ENCODE measurements around the gene ETNK2.

Gene ETNK2

GRCh38 chr1:204151552-204152309 lies at the start of gene ETNK2:
TSS of gene ETNK2 (minus strand) at chr1:204152044. CDS start at chr1:204151852, 192 bp downstream.
- DNase-seq (ENCODE audit: low read depth): no peak

DNA sequence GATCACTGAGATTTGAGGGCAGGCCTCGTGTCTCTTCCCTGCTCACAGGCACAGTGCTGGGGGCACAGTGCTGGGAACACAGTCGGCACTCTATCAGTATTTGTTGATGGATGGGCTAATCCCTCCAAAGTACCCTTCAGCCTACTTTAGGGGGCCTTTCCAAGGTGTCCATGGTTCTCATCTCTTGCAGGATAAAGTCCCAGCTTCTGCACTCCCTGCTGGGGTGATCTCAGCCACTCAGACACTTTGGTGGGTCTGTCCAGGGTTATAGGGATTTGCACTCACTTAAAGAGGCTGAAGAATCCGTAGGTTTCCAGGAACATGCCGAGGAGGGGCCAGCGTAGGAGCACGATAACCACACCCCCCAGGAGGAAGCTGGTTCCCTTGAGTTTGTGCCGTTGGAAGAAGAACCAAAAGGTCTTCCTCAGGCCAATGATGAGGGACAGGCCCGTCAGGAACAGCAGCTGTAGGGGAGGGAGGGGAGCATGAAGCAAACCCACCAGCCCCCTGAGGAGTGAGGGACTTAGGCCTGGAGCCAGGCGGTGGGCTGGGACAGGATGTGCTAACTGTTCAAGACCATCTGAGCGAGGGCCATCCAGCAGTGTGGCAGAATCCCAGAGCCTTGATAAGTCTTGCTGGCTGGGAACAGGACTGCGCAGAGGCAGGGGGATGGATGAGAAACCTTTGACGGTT lies 49.6 kb upstream of the ETNK2 start:
- DNase-seq (ENCODE audit: low read depth): no peak

DNA sequence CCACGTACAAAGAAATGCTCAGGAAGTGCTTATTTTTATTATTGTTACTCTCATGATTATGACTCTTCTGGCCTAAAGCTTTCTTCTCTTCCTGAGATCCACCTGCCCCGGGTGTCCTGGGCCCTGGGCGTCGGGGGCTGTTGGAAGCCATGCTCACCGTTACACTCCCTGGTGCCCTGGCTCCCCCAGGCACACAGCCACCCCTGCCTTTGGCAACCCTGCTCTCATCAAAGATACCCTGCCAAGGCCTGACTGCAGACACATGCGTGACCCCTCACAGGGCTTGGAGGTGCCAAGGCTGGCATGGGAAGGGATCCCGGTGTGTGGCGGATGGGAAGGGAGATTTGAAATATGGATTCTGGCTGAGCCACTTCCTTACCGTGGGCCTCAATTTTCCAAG lies 47.7 kb upstream of the ETNK2 start:
- no peak for DNase-seq (ENCODE audit: low read depth)

DNA sequence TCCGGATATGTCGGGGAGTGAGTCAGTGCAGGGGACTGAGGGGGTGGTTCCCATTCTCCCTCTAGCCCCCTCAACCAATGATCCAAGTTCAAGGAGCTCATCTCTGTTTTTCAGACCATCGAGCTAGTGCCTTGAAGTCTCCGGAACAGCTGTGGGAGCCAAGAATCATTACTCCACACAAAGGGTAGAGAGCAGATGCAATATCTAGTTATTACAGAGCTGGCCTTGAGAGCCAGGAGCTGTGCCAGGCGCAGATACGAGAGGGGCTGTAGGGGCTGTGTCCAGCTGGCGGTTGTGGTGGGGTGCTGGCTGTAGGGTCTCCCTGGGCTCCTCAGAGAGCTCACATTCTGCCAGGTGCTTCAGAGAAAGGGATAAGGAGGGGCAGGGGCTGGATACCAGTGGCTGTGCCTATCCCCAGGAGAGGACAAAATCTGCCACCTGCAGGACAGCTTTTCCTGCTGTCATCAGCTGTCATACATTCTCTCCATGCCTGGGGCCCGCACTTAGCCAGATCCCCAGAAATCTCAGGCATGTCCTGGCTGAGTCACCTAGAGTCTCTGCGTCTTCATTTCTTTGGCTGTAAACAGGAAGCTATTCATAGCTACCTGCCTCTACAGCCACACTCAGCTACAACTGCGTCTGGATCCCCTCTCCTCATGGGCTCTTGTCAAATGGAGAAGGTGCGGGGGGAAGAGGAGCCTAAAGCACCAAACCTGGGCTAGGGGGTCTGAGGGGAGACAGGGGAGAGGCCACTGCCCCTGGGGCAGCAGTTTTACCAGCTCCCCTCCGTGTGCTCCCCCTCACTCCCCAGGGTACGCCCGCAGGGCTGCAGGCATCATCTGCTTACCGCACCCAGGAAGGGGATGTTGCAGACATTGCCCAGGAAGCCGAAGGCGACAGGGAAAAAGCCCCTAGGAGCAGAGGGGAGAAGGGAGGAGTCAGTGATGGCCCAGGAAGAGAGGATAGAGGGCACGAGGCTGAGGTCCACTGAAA lies 46.8 kb upstream of the ETNK2 start:
- peak; percentile 69 for DNase-seq (ENCODE audit: low read depth)

- no peak for DNase-seq (ENCODE audit: low read depth)
Measured at GRCh38 chr1:204197068-204197467, 45.2 kb upstream of the ETNK2 start.

DNA sequence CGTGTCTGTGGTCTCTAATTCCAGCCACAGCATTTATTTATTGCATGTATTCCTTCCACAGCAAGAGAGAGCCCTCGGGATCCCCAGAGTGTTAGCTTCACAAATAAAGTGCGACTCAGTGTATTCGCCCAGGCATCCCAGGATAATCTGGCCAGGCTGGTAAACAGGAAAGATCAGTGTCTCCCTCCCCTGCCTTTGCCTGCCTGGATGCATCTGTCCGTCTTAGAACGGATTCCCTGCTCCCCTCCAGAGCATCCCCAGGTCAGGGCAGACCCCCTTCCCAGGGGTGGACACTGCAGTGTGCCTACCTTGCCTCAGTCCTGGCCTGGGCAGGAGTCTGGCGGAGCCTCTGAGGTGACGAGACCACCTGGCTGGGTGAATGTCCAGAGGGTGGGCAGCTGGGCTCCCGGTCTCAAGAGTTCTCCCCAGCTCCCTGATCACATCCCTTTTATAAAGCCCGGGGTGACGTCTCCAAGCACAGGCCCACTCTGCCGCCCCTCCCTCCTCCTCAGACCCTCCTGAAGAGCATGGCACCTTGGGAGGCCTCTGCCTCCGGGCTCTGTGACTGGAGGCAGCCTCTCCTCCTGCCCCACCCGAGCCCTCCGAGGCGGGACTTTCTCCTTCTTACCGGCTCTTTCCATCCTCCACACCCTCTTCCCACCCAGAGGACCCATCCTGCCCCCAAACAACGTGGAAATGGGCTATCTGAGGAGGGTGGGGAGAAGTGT lies 44.4 kb upstream of the ETNK2 start, which contains the start of gene KISS1:
Gene KISS1, minus strand, starts transcription at position 424 of the 728 bp plus-strand sequence. CDS start 3,615 bp downstream, outside the sequence.
- no peak for DNase-seq (ENCODE audit: low read depth)

- no peak for DNase-seq (ENCODE audit: low read depth)
Measured at GRCh38 chr1:204194771-204195170, 42.9 kb upstream of the ETNK2 start.

DNA sequence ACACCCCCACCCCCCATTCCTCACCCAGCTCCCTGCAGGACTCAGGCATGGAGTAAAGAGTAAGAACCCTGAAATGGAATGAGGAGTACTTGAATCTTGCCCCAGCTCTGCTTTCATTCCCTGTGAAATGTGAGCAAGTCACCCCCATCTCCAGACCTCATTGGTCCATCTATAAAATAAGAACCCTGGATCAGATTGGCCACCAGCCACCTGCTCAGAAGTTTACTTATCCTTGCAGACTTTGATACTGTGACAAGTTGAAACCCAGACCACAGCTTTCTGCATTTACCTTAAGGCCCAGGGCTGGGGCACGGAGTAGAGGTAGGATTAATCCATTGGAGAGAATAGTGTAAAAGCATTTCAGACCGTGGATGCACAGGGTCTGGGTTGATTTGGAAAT lies 42.2 kb upstream of the ETNK2 start:
- DNase-seq (ENCODE audit: low read depth): no peak

- DNase-seq (ENCODE audit: low read depth): no peak
Measured at GRCh38 chr1:204192589-204193352, 40.9 kb upstream of the ETNK2 start.

DNA sequence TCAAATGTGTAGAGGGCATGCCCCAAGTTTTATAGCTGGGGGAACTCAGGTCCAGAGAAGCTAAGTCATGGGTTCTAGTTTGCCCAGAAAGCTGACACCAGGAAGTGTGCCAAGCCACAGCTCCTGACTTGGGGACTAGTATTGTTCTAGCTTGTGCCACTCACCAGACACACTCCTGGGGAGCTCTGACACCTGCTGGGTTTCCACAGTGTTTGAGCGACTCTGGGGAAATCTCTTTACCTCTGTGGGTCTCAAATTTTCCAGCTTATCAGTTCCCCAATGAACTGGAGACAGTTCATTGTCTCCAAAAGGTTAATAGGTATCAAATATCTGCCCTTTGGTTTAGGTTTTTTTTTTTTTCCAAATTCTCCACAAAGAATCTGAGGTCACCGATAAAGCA lies 40.2 kb upstream of the ETNK2 start:
- no peak for DNase-seq (ENCODE audit: low read depth)

DNA sequence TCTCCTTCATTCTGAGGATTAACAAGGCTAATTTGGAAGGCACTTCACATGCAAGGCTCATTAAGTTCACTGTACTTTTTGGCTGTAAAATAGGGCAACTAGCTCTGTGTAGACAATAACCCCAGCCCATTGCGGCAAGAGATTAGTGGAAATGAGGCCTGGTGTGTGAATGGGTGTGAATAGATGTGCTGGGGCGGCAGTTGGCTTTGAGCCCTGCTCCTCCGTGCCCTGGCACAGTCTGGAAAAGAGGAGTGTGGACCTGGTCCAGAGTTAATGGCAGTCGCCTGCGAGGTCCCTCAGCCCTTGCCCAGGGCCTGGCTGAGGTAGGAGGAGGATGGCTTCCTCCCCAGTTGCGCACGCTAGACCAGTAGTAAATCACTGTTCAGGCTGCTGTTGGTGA lies 39.6 kb upstream of the ETNK2 start:
- no peak for DNase-seq (ENCODE audit: low read depth)

DNA sequence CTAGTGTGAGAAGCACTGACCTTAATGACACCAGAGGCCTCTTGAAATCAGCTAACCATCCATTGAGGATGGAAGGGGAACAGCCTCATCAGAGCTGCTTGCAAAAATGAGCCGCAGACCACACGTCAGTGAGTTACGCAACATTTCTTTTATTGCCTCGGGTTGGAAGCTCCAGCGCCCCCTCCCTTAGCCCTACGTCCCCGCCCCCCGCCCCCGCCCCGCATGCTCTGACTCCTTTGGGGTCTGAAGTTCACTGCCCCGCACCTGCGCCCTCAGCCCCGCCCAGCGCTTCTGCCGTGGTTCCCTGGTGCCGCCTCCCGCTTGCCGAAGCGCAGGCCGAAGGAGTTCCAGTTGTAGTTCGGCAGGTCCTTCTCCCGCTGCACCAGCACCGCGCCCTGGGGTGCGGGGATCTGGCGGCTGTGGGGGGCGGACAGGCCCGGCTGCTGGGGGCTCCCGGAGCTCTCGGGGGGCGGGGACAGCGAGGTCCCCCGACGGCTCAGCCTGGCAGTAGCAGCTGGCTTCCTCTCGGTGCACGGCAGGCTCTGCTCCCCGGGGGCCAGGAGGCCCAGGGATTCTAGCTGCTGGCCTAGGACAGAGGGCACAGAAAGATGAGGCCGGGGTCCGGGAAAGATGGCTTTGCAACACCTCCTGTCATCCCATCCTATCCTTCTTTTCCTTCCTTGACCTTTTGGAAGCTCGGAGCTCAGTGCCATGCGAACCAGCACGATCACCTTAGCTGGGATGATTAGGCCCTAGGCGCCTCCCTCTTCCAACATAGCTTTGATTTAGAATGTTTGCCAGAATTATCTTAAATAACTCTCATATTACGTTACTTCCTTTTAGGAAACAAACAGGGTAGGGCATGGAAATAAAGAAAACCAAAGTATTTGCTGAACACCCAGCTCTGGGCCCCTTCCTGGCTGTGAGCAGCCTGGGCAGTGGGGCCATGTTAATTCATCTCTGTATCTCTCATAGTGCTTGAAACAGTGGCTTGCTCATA lies 38.7 kb upstream of the ETNK2 start:
- no peak for DNase-seq (ENCODE audit: low read depth)

DNA sequence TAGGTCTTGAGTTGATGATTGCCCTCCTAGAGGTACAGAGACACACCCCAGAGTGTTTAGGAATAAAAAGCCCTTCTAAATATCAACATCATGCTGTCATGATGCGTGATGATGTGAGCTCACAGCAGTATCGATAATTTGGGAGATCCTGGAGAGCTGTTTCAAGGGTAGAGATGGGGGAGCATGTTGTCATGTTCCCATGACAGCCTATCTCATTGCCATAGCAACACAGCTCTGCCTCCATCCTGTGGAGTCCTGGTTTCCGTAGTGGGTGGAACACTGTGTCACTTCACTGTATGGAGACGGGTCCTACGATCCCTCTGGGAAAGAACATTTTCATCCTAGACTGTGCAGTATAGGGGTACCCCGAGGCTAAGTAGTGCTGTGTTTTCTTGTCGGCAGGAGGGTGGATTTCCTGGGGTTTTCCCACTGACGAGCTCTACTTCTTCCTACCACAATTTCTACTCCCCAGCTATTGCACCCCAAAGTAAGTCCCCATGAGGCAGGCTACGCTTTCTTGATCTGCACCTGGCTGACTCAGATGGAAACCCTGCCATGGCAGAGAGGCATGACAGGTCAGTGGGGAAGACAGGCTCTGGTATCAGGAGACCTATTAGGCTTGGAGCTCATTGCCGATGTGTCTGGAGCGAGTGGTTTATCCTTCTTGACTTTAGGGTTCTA lies 37.3 kb upstream of the ETNK2 start:
- DNase-seq (ENCODE audit: low read depth): no peak

GRCh38 chr1:204186597-204186996 lies 34.8 kb upstream of the ETNK2 start:
- no peak for DNase-seq (ENCODE audit: low read depth)

- no peak for DNase-seq (ENCODE audit: low read depth)
Measured at GRCh38 chr1:204181116-204181515, 29.3 kb upstream of the ETNK2 start.

DNA sequence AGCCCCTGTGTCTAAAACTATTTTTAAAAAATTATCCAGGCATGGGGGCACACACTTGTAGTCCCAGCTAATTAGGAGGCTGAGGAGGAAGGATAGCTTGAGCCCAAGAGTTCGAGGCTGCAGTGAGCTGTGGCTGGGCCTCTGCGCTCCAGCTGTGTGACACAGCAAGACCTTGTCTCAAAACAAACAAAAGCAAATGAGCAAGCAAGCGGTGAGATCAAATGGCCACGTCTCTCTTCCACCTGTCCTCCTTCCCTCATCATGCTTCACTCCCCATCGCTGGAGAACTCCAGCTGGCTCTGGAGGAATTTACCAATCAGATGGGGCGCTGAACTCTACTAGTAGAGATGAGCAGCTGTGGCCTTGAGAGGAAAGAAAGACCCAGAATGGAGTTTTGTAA lies 28.3 kb upstream of the ETNK2 start:
- no peak for DNase-seq (ENCODE audit: low read depth)

GRCh38 chr1:204178487-204179281 lies 26.8 kb upstream of the ETNK2 start:
- DNase-seq (ENCODE audit: low read depth): no peak

- no peak for DNase-seq (ENCODE audit: low read depth)
Measured at GRCh38 chr1:204177133-204177532, 25.3 kb upstream of the ETNK2 start.
